Psoas muscle (tissue), 8 donors: ENCODE measurements around the gene DBX2. TPM values are rescaled to one million over a fixed set of nuclear protein-coding genes. Genes with fewer than 3 reads are reported as not detected.
"Not testable (repeated sequence)": the region's sequence is repeated elsewhere in the genome, so short reads cannot be mapped to it uniquely, and the experiment has no call there.

ENCODE experiments used
- ATAC-seq, 4 donors: fragments of 200-7000 bp; cut with Tn5 transposase; one replicate each; pipeline ENCODE4 v1.9.1; 2020; ENCODE audit warnings: moderate library complexity in 3 of 4, mild to moderate bottlenecking in 2 of 4
- DNase-seq, 2 donors: peaks; one replicate each; pipeline ENCODE4 v3.0.0-alpha.2; 2020
- H3K27ac ChIP-seq: fragments of 200-600 bp; one replicate; pipeline ENCODE4 v1.8.0; 2022
- H3K27me3 ChIP-seq, 3 donors: fragments of 200-600 bp in 1 of 3; one replicate each; pipeline versions ENCODE4 v1.6.1 to v1.8.0; 2013 to 2022; ENCODE audit warnings: low read length in 2 of 3, mild to moderate bottlenecking in 2 of 3, moderate library complexity in 1 of 3; ENCODE audit not compliant: insufficient read depth in 3 of 3
- H3K36me3 ChIP-seq, 2 donors: fragments of 200-600 bp in 1 of 2; one replicate each; pipeline versions ENCODE4 v1.6.1 to v1.8.0; 2013 to 2022; ENCODE audit warnings: low read depth in 1 of 2, mild to moderate bottlenecking in 1 of 2, moderate library complexity in 1 of 2; ENCODE audit not compliant: insufficient read depth in 1 of 2
- H3K4me1 ChIP-seq: fragments of 200-600 bp; one replicate; pipeline ENCODE4 v1.8.0; 2022
- H3K4me3 ChIP-seq: fragments of 200-600 bp; one replicate; pipeline ENCODE4 v1.8.0; 2022; ENCODE audit warnings: mild to moderate bottlenecking
- H3K9me3 ChIP-seq: fragments of 200-600 bp; one replicate; pipeline ENCODE4 v1.8.0; 2022
- WGBS, 3 donors: extraction: QIAGEN DNeasy Blood & Tissue Kit; methylation state at CpG; one replicate each; pipeline versions ENCODE4 v1.1.6 to v1.1.7; 2013; 5-methylcytosine and 5-hydroxymethylcytosine counted together
- intact Hi-C, 2 donors: fragments of 100-400 bp; cut with DNase I; formaldehyde crosslinking; loops; one replicate each; pipeline versions ENCODE4 v1.11.0 to v1.14.2; 2022
- polyA plus RNA-seq, 3 donors: library from polyadenylated mRNA; stranded (reverse); fragments of 200-250 nt; gene quantifications; one replicate each; pipeline ENCODE4 v1.2.3, GENCODE V29; 2013
- total RNA-seq, 4 donors: library from RNA; stranded (reverse); fragmentation: NEBNext Ultra II Directional in 2 of 4; extraction: Animal tissue kit (Norgen Biotek cat#: 25700) in 2 of 4; gene quantifications; one replicate each; pipeline versions ENCODE4 v1.2.1 to v1.2.4, GENCODE V29; 2021 to 2023
- TF ChIP-seq, protein P1 (sequence below): fragments of 200-600 bp; IDR thresholded peaks from one replicate; pipeline ENCODE4 v1.8.0; 2022; ENCODE audit warnings: antibody characterized with exemption
- donor health status: healthy with polysubstance abuse.
- donor health status: DM: no; HTN: no; CAD: no; lungs with moderate emphysema.
- donor health status: Bipolar disorder and iron deficiency.
- donor health status: healthy.
- donor health status: DM: yes; HTN: yes; CAD: no.
- donor health status: DM: no; HTN: no; CAD: no.
- donor health status: DM: no; HTN: no; CAD: no.
- donor health status: DM: yes; HTN: yes; CAD: no.

The DBX2 gene
- total and polyA plus RNA-seq, 7 donors: 0.04 to 0.20 (median 0.09) TPM; not detected in 3

- no peak for DNase-seq
- TF ChIP-seq, protein P1, sequence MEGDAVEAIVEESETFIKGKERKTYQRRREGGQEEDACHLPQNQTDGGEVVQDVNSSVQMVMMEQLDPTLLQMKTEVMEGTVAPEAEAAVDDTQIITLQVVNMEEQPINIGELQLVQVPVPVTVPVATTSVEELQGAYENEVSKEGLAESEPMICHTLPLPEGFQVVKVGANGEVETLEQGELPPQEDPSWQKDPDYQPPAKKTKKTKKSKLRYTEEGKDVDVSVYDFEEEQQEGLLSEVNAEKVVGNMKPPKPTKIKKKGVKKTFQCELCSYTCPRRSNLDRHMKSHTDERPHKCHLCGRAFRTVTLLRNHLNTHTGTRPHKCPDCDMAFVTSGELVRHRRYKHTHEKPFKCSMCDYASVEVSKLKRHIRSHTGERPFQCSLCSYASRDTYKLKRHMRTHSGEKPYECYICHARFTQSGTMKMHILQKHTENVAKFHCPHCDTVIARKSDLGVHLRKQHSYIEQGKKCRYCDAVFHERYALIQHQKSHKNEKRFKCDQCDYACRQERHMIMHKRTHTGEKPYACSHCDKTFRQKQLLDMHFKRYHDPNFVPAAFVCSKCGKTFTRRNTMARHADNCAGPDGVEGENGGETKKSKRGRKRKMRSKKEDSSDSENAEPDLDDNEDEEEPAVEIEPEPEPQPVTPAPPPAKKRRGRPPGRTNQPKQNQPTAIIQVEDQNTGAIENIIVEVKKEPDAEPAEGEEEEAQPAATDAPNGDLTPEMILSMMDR: no peak
- intact Hi-C loops: no loop called here
- Histone ChIP-seq H3K4me1 (no peaks in the 10 kb centered on the region), H3K27me3 (no peaks in the 10 kb centered on the region), H3K4me3 (no peak overlapping the region), H3K9me3 (no peaks in the 10 kb centered on the region), H3K27ac (no peak overlapping the region), H3K36me3 (no peaks in the 10 kb centered on the region)
- no peak for ATAC-seq
Measured at GRCh38 chr12:45008211-45008610, 42.7 kb downstream of the DBX2 start.

DNA sequence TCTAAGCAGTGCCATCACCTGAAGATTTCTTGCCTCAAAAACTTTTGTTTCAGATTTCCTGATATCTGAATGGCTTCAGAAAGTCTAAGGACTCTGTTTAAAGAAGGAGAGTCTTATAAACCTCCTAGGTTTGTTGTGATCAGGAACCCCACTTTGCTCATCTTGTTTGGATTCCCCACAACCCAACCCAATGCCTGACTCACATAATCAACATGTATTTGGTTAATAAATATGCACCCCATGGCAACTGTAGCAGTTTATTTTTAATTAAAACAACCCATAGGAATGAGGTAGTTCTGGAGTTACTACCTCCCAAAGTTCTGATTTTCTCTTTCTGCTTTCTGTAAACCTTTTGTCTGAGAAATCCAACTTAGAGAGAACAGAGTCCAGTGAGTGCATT is 51.5 kb downstream of the DBX2 start:
- no peaks in the 10 kb centered on the region for H3K27me3 ChIP-seq
- intact Hi-C loops: no loop called here
- DNase-seq (no peak), ATAC-seq (no peak)
- H3K9me3 ChIP-seq: no peaks in the 10 kb centered on the region
- no peak overlapping the region for H3K27ac ChIP-seq
- TF ChIP-seq, protein P1: no peak
- H3K4me1 ChIP-seq: no peaks in the 10 kb centered on the region
- no peak overlapping the region for H3K4me3 ChIP-seq
- no peaks in the 10 kb centered on the region for H3K36me3 ChIP-seq

DNA sequence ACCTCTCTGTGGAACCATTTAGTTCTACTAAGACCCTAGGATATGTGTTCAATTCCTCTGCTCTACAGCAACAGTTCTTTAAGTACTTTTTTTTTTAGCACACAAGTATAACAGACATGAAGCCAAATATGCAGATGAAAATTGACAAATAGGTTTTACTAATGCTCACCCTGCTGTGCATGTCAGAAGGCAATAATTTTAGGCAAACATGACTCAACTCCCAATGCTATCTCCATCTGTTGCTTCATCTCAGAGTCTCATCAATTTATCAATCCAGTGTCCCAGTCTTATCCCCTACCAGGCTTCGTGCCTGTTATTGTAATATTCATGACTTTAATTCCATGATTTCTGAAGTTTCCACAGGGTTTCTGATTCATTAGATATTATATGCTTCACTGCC is 57.7 kb downstream of the DBX2 start:
- no peaks in the 10 kb centered on the region for H3K27me3 ChIP-seq
- no peaks in the 10 kb centered on the region for H3K4me1 ChIP-seq
- DNase-seq (no peak), ATAC-seq (no peak)
- TF ChIP-seq, protein P1: no peak
- 38 to 55% (median 39%) methylated on average over 1 of the region's 1 CpG for WGBS, 3 donors
- no peaks in the 10 kb centered on the region for H3K36me3 ChIP-seq
- intact Hi-C loops: no loop called here
- no peak overlapping the region for H3K27ac ChIP-seq
- H3K4me3 ChIP-seq: no peak overlapping the region
- no peaks in the 10 kb centered on the region for H3K9me3 ChIP-seq

GRCh38 chr12:44984863-44985262 is 66.0 kb downstream of the DBX2 start:
- H3K4me3 ChIP-seq, H3K27me3 ChIP-seq, DNase-seq, H3K36me3 ChIP-seq, ATAC-seq, H3K9me3 ChIP-seq, intact Hi-C loops, H3K4me1 ChIP-seq, H3K27ac ChIP-seq: not testable (repeated sequence)
- 83 to 95% (median 90%) methylated on average over 10 of the region's 10 CpGs for WGBS, 3 donors

DNA sequence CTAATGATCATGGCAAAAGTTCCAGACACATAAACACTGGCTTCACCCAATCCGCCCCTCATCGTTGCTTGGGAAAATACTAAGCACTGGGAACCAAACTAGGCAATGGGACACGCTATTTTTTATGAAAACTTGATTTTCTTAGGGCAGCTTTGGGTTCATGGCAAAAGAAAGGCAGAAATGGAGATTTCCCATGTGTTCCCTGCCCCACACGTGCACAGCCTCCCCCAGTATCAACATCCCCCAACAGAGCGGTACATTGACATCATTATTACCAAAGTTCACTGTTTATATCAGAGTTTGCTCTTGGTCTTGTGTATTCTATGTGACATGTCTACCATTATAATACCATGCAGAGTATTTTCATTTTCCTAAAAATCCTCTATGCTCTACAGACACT is 71.0 kb downstream of the DBX2 start:
- no peak for DNase-seq
- no peaks in the 10 kb centered on the region for H3K36me3 ChIP-seq
- TF ChIP-seq, protein P1: no peak
- no peaks in the 10 kb centered on the region for H3K4me1 ChIP-seq
- no peak overlapping the region for H3K27ac ChIP-seq
- no peaks in the 10 kb centered on the region for H3K9me3 ChIP-seq
- intact Hi-C loops: no loop called here
- no peak overlapping the region for H3K4me3 ChIP-seq
- no peaks in the 10 kb centered on the region for H3K27me3 ChIP-seq
- WGBS, 3 donors: 78 to 81% (median 79%) methylated on average over 5 of the region's 5 CpGs
- ATAC-seq: no peak
